NCI-H2081 (cell line): ENCODE measurements around the gene MUSTN1.

Source experiments
- DNase-seq, 2 experiments: peaks; one replicate each; lab custom pipeline; 2025; lab: John Stamatoyannopoulos, UW

The MUSTN1 gene

DNA sequence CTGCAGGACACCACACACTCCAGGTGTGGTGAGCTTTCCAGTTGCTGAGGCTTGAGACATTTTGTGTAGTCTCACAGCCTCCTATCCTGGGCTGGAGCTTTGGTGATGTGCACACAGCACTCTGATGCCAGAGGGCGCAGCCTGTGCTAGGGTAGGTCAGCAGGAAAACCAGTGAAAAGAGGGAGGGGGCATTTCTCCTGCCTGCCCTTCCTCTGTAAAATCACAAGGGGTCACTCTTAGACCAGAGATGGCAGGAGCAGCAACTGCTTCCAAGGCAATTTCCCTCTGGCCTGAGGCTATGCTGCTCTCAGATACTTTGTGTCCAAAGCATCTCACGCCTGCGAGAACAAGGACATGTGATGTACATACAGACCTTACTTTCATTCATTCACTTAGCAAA, 16.5 kb upstream of the MUSTN1 start:
- peak; percentile 39 to 49 for DNase-seq

DNA sequence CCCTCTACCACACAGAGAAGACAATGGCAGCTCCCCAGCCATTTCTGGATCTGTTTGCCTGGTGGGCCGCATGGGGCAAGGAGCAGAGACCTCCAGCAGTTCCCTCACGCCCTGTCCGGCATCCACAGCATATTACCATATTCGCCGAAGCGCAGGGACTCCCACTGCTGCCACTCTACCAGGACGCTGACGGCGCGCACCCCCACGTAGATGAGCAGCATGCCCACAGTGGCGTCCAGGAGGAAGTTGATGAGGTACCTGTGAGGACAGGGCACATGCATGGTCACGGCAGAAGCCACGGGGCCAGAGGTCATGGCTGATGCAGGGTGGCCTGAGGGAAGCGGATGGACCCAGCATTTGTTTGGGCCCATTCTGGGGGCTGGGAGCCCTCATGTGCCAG, 14.8 kb upstream of the MUSTN1 start:
- no peak for DNase-seq

DNA sequence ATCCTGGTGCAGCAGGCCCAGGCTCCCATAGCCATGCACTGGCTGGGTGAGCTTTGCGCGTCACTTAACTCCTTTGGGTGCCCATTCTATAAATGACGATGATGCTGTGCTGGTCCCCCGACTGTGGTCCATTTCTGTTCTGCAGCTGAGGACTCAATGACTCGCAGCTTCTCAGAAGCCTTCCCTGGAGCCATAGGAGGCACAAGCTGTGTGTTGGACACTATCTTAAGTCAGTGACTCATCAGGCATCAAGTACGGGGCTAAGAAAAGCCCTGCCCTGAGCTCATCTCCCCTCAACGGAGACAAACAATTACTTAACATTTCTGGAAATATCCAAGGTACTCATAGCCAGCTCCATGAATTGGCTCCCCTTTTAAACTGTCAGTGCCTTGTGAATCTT, 13.8 kb upstream of the MUSTN1 start:
- no peak for DNase-seq

DNA sequence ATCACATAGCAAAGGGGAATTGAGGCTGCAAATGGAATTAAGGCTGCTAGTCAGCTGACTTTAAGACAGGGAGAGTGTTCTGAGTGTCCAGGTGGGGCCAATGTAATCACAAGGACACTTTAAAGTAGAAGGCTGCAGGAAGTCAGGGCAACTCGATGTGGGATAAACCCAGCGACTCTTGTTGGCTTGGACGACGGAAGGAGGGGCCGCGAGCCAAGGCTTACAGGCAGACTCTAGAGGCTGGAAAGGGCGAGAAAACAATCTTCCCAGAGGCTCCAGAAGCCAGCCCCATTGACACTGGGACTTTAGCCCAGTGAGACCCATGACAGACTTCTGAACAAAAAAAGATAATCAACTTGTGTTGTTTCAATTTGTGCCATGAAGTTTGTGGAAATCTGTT, 12.9 kb upstream of the MUSTN1 start:
- no peak for DNase-seq

DNA sequence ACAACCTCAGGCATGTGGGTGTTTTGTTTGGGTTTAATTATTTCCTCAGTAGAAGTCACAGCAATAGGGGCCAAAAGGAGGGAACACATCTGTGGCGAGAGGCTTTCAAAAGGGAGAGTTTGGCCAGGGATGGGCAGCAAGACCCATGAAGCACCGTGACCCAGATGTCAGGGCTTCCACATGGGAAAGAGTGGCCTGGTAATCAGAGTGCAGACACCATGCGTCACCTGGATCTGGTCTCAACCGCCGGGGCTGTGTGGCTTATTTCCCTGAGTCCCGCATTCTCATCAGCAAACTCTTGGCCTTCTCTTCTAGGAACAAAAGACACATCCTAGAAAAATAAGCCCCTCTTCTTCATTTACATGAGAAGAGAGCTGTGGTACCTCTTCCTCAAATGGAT, 12.4 kb upstream of the MUSTN1 start:
- no peak for DNase-seq

DNA sequence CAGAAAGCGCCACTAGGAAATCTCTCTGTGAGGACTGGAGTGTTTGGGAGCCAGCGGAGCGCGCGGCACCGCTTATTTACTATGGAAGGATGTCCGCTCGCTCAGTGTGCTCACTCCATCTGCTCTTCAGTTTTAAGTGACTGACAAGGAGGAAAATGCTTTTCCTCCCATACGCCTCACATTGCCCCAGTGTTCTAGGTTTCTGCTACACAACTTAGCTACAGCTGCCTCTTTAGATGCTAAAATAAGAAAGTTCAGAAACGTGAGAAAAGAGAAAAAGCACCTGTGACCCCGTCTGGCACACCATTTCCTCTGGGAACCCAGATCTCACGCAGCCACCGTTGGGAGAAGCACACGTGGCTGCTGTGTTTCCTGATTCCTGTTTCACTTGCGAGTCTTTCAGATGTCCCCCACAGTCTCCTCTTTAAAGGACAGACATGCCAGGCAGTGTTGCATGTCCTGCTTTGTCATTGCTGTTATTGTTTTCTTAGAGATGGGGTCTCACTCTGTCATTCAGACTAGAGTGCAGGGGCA, 11.7 kb upstream of the MUSTN1 start:
- no peak for DNase-seq

DNA sequence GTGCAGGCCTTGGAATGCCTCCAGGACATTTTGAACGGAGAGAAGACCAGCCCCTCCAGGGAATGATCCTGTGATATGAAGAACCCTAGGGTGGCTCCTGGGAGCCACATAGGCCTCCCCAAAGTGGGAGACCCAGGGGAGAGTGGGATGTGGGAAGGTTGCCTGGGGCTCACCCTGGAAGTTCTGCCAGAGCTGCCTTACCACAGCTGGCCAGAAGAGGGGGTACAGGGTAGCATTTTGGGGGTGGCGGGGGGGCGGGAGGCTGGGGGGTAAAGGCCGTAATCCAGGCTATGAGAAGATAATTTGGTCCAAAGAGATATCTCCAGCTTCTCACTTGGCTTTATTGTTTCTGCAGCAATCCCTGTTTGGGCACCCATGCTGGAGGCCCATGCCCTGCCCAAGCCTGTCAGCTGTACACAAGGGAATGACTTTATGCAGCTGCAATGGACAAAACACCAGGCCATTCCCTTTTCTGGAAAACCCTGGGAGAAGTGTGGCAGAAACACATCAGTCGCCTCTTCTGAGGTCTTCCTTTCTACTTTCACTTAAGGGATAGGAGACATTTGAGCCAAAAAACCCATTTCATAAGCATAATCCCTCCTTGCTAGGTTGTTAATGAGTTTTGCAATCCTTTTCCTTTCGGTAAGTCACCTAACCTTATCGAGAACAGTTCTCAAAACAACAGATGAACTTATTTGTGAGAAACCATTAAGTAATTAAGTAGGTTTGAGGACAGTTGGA, 11.0 kb upstream of the MUSTN1 start:
- DNase-seq: no peak

DNA sequence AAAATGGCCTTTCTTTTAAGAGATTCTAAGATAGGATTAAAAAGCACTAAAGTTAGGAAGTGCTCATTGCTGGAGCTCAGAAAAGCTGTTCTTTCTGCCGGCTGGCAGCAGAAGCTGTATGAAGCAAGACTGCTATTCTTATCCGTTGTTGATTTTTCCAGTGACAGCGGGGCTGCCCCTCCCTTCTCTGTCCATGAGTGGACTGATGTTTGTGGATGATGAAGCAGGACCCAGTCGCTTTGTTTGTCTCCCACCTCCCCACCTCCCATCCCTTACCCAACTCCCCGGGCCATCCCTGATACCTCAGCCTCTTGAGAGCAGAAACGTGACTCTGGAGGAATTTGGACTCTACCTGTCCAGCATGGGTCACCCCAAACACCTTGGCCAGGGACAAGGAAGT, 10.3 kb upstream of the MUSTN1 start:
- no peak for DNase-seq

DNA sequence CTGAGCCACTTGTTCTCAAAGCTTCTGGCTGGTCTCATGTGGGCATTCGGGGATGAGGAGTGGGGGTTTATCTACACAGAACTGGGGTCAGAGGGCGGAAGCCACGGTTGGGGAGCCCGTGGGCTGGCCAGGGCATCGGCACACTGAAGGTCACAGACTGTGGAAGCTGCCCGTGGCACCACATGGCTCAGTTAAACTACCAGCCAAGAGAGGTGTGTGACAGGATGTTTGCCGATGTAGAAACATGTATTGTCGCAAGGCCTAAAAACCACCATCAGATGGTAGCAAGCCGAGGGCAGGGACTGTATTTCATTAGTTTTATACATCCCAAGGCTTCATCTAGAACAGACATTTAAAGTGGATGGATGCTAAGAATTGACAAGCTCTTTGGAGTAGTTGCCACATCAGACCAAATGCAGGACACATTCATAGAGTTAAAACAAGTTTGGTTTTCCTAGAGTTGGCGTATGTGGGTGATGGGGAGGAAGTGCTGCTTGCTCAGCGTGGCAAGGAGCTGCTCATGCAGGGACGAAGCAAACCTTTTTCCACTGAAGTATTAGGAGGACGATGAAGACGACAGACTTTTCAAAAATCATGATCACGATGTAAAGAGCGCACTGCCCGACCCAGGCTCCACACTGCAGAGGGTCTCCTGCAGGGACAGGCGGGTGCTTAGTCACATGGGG, 9.6 kb upstream of the MUSTN1 start:
- DNase-seq: no peak

DNA sequence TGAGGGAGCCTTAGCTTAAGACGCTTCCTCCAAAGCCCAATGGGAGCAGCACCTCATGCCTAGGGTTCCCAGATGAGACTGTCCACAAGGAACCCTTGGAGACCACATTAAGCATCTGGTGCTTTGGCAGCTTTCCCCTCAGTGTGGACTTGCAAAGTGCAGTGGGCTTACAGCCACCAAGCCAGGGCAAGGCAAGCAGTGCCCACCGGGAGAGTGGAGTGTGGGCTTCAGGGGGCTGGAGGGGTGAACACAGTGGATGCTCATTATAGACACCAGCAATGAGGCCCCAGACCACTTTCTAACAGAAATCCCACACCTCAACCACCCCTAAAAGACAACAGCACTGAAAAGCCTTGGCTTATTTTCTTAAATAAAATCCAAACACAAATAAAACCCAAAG, 9.1 kb upstream of the MUSTN1 start:
- no peak for DNase-seq

DNA sequence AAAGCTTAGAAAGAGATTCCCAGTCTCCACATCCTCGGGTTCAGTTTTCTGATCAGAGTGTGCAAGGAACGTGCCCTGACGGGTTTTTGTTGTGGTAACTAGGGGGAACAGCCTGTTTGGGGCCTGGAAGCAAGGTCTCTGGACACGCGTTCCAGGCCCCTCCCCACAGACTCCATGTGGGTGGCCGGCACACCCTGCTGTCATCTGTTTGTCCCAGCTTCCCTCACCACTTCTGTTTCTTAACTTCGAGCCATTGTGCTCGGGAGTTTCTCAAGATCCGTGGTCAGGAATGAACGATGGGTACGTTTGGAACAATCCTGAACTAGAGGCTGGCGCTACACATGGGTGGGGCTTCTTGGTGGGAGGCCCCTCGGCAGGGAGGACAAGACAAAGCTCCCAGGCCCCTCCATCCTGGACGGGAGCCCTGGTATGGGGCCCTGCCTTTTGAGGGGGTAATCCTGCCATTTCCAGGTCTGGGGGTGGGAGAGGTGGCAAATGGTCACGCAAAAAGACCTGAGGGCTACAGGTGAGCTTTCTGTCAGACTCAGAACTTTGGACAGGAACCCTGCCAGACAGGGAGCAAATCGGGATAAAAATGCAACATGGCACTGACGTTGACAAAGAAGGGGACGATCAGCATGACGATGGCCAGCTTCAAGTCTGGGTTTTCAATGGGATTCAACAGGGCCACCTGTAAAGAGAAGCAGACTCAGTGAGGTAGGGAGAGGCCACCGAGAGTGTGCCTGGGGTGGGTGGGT, 8.5 kb upstream of the MUSTN1 start:
- DNase-seq: no peak

DNA sequence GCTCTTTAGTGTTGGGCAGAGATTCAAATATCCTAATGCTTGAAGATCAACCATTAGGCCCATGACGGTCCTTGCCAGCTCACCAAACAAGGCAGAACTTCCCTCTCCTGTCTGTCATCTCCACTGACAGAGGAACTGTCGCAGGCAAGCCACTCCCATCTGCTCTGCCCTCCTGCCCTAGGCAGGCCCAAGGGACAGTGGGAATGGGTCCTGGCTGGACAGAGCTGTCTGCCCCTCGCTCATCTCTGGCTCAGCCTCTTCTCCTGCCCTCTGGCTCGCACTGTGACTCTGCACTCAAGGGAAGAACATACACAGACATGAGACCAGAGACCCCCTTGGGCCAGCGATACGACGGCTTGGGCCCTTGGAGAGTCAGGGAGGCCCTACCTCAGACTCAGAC, 7.6 kb upstream of the MUSTN1 start:
- no peak for DNase-seq

DNA sequence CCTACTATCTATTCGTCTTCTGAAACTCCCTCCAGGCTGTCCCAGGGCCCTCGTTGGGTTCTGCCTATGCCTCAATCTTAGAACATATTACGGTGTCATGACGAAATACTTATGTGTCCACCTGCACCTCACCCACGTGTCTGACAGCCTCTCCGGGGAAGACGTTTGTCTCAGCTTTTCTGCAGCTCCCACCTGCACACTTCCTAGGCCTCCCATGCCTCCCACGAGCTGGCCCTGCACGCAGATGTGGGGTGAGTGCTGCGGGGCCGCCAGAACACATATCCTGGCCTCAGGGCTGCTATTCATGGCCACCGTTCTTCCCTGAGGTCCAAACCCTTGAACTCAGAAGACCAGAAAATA, 7.1 kb upstream of the MUSTN1 start:
- DNase-seq: no peak

DNA sequence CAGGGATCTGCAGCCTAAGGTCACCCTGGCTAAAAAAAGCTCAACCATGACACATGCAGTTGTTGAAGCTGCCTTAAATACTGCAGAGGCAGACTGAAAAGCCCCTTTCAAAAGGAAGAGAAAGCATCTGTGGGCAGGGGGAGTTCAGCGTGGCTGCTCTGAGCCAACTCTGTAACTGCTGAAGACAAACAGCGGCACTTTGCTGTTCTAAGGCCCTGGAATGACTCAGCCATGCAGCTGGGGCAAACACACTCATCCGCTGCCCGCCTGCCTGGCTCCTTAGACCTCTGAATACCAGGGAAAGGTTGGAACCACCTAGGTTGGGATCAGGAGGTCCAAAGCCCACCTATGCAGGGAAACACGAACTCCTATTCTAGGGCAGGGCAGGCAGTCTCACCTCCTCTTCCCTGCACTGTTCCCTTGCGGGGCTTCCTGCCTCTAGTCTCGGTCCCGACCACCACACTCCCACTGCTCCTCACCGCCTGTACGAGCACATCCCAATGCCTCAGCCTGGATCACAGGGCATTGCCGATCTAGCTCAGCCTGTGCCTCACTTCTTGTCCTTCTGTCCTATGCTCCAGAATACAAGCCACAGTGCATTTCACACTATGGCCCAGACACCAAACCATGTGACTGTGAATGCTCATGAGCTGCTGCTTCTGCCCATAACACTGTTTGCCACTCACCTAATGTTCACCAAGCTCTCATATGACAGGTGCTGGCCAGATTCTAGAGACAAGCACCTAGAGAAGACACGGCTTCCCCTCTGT, 6.6 kb upstream of the MUSTN1 start:
- DNase-seq: no peak

DNA sequence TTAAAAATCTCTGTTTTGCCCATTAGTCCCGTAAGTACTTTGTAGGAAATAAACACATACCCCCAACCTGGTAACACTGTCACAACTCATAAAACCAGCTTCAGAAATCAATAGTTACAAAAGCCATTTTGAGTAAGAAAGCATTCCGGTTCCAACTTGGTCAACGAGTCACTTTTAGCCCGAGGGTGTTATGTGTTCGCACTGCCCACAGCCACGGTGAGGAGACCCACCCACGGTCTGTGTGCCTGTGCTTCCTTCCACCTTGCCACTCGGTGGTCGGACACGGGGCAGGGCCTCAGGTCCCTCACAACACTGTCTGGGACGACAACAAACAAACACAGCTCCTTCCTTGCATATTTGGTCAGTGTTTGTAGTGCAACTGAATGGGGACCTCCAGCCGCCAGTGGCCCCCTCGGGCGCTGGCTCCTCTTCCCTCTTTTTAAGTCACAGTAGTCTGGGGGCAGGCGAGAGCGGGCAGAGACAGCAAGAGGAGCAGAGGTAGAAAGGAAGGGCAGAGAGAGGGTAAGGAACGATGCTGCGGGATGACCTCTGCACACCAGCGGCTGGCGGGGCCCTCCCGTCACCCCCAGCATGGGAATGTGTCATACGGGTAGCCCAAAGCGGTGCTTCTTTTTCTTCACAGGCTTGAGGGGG, 5.2 kb upstream of the MUSTN1 start:
- DNase-seq: no peak

DNA sequence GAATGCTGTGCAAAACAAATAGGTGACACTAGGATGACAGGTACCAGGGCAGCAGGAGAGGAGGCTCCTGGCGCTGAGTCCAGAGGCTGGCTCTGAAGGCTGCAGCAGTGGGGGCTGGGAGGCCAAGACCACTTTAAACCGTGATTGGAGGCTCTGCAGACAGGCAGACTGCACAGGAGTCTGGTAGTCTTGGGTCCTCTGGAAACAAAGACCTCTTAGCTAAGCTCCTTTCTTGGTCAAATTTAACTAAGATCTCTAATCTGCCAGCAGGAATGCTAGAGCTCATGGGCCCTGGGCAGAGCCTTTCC, 4.4 kb upstream of the MUSTN1 start:
- DNase-seq: no peak

DNA sequence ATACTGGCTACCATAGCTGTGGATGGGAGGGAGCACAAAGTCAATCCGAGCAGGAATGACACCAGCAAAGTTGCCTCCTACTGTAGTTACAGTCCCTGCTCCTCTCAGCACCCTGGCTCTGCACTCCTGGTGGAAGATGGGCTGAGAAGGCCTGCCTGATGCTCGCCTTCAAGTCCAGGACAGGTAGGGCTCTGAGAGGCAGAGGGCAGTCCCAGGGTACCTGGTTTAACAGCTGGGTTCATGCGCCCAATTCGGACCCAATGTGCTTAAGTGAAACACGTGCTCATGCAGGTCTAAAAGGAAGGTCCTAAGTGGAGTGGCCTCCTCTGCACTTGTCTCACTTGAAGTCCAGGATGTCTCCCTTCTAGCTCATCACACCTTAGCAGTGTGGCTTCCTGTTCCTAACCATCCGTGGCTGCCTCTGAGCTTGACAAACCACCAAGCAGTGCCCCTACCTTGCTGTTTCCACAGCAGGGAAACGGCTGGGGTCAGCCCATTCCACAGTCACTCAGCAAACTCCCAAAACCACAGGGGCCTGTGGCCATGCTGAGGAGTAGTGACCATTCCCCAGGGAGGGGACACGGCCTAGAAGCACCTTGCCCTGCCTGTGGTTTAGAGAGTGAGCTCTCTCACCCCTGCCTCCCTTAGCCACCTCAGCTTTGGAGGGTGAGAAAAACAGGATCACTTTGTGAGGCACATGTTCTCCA, 3.9 kb upstream of the MUSTN1 start:
- DNase-seq: no peak

DNA sequence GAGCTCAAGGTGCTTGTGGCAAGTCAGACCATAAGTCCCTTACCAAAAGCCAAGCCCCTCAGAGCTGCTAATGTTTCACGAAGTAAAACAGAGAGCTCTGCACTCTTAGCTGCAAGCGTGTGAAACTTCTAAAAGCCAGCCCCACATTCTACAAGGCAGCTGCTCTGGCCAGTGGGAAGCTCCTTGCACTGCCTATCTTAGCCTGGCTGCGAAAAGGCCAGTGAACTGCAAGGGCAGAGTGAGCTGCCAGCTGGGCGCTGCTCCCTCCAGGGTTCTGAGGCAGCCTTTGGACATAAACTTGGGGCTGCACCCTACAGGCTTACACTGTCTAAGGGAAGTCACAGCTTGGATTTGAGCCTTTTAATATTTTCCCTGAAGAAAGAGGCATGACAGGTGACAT, 2.2 kb upstream of the MUSTN1 start:
- DNase-seq: no peak

DNA sequence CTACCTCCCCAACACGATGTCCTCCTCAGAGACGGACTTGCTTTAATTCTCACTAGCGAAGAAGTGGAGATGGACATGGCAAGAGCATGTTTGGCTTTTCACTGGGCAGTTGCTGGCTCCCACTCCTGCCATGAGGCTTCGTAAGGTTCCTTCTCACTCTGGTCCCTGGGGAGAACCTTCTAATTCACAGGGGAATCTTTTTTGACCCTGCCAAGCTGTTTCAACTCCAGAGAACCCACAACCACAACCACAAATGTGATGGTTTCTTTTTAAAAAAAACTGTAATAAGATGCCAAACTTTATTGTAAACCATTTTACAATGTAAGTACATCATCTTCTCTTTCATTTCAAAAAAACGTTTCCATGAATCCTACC, 1.6 kb upstream of the MUSTN1 start:
- DNase-seq: no peak

DNA sequence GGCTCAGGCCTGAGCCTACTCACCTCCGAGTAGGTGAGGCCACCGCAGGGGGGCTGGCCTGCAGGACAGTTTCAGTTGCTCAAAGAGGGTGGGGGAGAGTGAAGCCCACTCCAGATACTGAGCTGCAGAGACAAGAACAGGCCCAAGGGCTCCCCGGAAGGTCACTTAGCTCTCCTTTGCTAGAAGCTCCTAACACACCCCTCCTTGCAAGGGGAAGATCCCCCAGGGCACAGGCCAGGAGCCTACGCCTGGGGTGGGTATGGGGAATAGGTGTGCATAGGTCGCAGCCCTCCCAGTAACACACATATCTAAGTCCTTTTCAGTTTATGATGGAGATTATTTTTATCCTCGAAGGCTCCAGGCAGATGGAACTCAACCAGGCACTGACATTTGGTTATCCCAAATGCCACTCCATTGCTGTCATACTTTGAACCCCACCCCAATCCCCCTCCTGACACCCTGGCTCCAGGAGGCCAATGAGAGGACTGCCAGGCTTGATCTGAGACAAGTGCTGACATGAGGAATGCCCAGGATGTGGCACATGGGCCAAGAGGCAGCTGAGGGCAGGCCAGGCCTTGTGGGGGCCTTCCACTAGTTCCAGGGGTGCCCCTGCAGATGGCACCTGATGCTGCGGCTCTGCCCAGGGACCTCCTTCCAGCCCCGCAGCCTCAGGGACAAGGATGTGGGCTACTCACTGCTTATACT, 1.1 kb upstream of the MUSTN1 start:
- no peak for DNase-seq

DNA sequence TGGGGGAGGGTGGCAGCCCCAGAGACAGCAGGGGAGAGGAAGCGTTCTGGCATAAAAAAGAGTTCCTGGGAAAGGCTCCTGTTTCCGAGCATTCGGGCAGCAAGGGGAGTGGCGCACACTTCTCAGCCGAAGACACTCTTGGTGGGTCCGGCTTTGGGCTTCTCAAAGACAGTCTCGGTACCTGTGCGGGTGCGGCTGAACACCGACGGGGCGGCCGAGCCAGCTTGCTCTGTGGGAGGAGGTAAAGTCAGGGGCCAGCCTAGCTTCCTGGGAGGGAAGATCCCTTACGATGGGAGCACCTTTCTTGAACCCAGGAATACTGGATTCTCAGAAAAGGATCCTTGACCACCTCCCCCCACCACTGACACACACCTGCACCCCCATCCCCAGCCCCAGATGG, 1.6 kb downstream of the MUSTN1 start:
- DNase-seq: no peak
